Stimulated activated CD4-positive, alpha-beta T cell treated with anti-CD3 and anti-CD28 coated beads, Interleukin-4, amount 100 ng/mL, for 48 hours (primary cell): ENCODE data around the gene WNT3.
A peak's percentile ranks its signal among the peaks of the same experiment; 100 is the strongest.

Experiments
- DNase-seq, 2 donors: peaks; one replicate each; pipeline ENCODE4 v3.0.0-alpha.2; 2020; ENCODE audit warnings: low read depth in 2 of 2

Gene WNT3

GRCh38 chr17:46836500-46836899, 18.0 kb upstream of the WNT3 start:
- no peak for DNase-seq

DNA sequence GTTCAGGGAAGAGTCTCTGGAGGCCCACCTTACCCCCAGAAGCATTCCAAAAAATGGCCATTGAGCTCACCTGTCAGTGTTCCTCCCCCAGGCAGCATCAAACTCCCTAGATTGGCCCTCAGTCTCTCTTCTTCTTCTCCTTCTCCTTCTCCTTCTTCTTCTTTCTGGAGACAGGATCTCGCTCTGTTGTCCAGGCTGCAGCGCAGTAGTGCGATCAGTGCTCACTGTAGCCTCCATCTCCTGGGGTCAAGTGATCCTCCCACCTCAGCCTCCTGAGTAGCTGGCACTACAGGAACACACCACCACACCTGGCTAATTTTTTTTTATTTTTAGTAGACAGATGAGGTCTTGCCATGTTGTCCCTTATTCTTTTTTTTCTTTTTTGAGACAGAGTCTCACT, 16.4 kb upstream of the WNT3 start:
- no peak for DNase-seq

GRCh38 chr17:46833840-46834208, 15.3 kb upstream of the WNT3 start:
- no peak for DNase-seq

DNA sequence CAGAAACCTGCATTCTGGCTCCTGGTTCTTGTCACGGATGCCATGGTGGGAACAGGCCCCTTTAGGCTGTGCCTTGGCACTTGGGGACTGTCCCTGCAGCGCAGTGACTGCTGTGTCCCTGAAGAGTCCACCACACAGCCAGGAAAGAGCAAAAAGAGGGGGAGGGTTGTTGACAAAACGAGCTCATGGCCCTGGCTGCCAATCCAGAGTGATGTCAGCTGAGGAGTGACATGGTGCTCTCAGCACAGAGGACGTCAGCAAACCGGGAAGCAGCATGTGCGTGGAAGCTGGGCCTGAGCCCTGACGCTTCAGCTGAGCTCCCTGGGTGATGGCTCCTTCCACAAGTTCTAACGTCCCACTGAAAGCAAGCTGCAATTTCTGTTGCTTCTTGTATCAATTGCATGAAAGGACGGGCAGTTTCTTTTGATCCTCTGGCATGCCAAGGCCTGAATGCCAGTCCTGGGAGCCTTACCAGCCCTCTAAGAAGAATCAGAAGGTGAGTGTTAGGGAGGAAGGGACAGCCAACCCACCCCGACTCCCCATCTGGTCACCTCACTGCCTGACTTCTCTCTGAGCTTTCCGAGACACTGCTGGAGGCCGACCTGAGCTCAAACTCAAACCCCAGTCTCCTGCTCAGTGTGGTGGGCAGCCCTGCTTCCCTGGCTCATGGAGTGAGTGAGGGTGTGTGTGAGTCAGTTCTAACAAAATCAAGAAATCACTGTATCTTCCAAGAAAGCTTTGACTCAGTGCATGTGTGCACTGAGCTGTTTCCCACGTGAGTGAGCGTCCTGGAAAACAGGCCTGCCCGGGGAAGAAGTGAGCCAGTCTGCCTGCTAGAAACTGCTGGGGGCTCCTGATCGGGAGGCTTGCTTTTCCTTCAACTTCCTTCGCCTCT, 14.7 kb upstream of the WNT3 start:
- no peak for DNase-seq

- DNase-seq, result no peak
These were observed 13.9 kb upstream of the WNT3 start for GRCh38 chr17:46832331-46832821.

DNA sequence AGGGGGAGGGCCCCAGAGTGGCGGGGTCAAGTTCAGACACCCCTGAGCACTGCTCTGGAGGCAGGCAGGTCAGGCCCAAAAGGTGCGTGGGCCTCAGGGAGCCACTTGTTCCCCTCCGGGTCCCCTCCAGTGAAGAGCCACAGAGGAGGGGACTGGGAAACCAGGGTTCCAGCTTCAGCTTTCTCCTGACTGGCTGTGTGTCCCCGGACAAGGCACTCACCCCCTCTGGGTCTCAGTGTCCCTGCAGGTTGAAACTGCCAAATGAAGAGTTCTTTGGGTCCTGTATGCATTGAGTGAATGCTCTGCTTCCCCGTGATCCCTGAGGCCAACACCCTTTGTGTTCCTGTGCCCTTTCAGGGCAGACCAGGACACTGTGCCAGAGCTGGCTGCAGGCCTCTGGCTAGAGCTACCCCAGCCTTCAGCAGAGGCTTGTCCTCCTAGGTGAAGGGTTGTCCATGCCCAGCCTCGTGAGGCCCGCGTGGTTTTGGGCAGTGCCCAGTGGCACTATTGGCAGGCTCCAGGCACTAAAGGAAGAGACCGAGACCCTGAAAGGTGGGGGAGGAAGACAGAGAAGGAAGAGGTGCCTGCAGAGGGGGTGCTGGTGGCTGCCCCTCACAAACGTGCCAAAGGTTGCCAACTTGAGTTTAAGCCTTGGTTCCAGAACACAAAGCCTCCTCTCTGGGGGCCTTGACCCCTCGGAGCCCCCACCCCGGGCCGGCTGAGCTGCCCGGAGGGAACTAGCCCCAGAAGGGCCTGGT, 13.3 kb upstream of the WNT3 start:
- no peak for DNase-seq

GRCh38 chr17:46827274-46827673, 8.8 kb upstream of the WNT3 start:
- DNase-seq, result no peak

DNA sequence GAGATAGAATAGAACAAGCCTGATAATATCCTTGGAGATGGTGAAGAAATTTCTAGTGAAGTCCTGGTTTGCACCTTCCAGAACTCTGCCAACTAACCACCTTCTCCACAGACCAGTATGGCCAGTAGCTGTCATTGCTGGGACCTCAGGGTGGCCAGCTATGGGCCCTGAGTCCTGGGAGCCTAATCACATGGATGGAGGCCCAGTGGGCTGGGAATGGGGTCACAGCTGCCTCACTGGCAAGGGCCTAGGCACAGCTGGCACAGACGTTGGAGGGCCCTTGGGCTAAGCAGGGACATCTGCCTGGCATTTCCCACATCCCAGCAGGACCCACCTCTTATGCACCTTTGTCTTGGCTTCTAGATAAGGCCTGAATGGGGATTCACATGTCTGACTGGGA, 7.6 kb upstream of the WNT3 start:
- no peak for DNase-seq

- no peak for DNase-seq
These were observed 5.2 kb upstream of the WNT3 start for GRCh38 chr17:46823657-46824056.

DNA sequence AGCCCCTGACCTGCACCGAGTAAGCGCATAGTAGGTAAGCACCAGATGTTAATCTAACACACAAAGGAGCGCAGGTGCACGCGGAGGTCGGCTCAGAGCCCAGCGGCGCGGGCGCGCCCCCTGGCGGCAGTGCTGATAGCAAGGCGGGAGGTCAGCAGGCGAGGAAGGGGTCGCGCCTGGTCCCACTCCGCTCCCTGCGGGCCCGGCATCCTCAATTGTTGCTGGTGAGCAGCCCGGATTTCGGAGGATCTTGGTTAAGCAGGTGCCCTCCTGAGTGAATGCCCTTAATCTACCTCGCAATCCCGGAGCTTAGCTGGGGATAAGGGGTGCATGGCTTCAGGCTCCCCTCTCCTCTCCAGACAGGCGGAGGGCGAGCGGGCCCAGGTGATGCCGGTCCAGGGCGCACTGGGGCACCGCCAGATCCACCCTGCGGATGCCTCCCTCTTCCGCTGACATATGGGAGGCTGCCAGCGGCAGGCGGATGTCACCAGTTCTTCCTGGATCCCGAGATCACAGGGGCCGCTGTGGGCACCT, 4.0 kb upstream of the WNT3 start:
- peak; percentile 23 to 51 for DNase-seq

DNA sequence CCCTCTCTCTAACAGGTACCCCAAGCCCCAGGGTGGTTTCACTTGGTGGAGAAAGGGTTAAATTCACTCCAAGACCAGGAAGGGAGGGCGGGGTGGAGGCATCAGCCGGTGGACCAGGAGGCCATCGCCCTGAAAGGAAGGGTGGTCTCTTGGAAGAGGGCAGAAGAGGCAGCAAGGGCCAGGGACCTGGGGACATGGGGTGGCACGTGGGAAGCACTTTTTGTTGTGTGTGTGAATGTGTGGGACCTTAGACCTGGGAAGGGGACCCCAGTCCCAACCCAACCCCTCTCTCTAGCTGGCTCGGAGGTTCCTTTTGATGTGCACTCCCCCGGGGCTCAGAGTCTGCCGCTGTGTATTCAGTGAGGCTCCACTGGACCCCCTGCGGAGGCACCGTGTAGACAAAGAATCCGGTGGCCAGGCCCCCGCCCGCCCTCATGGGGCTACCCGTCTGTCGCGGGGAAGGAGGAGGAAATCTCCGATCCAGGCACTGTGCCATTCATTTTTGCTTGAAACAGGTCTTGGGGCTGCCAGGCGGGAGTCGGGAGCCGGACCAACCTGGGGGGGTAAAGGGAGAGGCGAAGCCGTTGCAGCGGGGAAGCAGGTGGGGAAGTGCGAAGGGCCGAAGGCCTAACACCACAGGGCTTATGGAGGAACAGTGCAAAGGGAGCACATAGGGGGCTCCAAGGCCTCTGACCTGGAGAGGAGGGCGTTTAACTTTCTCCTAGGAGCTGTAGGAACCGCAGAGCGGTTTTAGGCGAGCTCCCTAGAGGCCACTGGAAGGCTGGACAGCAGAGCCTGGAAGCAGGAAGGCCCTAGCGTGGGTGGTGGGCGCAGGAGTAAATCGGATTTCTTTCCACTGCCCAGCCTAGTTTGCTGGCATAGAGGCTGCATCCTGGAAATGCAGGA, 3.2 kb upstream of the WNT3 start:
- no peak for DNase-seq

GRCh38 chr17:46820592-46821450, 2.3 kb upstream of the WNT3 start:
- no peak for DNase-seq

- no peak for DNase-seq
These were observed 1.4 kb upstream of the WNT3 start for GRCh38 chr17:46819906-46820351.

- DNase-seq, result no peak
These were observed 702 bp upstream of the WNT3 start for GRCh38 chr17:46818929-46819859.

GRCh38 chr17:46817901-46818209, 637 bp downstream of the WNT3 start:
- DNase-seq, result no peak

DNA sequence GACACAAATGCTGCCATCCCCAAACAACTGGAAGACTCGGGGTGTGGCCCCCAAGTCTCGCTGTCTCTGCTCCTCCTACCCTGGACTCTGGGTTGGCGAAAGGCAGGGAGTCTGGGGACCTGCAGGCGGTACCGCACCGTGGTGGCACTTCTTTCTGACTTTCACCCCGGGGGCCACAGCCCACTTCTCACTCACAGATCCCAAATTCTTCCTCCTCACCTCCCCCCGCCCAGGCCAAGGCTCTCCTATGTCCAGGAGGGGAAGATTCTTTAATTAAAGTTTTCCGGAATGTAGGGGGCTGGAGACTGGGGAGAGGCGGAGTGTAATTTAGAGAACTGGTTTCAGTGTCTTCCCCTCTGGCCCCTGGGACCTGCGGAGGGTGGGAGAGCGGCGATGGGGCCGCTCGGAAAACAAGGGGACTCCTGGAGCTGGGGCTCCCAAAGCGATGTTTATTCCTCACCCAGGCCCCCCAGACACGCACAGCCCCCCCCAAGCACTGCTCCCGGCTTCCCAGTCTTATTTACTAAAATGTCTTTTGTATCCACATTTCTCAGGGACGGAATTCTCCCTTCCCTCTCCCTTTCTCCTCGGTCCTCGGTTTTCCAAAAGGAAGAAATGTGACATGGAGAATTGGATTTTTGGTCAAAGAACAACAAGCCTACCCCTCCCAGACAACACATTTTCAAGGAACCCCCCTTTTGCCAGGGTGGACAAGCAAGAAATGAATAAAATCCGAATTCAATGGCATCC, 1.2 kb downstream of the WNT3 start:
- DNase-seq, result no peak

DNA sequence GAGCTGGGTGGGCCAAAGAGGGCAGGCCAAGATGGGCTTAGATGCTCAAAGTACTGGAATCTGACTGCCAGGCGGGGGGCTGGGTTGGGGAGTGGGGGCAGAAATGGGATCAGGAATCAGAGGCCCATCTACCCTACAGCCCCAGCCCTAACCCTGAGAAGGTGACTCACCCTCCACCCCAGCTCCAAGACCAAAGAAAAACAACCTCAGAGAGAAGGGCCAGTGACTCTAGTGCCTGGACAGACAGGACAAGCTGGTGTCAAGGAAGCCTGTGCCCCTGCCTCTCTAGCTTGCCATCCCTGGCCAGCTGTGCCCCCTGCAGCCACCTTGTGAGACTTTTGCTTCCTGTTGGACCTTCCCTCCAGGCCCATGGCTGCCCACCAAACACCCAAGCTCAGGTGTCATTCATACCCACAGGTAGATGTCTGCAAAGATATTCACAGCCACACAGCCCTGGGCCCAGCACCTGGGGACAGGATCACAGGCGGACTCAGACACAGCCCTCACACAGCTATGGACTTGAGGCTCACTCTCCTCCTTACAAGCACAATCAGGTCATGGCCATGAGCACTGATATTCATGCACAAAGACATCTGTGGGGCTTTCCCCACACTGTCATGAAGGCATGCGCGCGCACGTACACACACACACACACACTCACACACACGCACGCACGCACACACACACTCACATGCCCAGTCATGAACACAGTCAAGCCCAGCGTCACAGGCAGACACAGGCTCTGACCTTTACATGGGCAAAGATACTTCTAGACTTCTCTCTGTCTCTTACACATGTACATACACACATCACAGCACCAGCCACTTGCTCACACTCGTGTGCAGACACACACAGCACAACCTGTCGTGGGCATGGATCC, 2.8 kb downstream of the WNT3 start:
- DNase-seq, result no peak

DNA sequence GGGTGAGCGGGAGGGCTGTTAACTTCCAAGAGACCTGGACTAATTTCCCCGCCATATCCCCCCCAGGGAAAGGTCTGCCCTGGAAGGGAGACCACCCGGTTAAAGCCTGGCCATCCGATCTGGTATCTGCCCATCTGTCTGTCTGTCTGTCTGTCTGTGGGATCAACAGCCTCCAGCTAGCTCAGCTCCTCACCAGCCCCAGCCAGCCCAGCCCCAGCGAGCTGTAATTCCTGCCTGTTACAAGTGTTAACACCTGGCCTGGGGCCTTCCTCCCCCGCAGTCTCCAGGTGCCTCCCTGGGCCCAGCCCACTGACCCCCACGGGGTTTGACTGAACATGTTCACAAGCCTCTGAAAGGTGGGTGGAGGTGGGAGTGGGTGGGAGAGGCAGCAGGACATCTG, 4.0 kb downstream of the WNT3 start:
- DNase-seq, result no peak
